Measurements from ENCODE around the gene SNAP47.

The SNAP47 gene

DNA sequence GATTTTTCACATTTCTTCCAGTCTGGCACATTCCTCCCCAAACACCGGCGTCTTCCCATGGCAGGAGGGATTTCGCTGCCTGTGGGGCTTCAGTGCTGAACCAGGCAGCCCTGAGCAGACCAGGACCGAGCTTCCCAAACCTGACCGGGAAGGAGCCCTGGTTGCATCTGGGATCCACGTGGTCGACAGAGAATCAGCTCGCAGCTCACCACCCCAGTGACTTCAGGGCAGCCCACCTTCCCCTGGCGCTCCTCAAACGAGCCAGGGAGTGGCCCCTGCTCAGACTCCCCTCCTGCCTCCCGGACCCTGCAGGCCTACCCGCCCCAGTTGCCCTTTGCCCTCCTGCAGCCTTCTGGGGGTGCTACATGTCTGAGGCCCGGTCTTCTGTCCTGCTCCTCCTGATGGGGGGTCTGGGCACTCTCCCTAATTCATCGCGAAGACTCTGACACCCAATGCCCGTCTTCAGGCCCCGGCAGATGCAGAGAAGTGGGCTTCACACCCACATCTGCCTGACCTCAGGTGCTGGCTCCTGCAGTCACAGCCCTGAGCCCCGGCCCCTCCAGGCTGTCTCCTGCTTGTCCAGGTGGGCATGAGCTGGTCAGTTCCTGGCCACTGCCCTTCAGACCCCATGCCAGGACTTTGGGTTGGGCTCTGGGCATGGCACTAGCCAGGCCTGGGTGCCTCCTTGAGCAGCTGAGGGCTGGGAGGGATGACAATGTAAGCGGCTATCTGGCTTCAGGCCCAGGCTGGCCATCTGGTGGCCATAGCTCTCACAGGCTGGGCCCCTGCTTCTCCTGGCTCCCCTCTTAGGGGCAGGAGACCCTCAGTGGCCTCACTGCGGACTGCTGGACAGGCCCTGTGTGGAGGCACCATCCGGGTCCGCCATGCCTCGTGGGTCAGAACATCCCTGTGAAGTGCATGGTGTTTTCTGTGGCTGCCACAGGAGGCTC, 54.1 kb downstream of the SNAP47 start:
- DNase-seq (ENCODE audit: low read depth in 2 of 2) = no peak

DNA sequence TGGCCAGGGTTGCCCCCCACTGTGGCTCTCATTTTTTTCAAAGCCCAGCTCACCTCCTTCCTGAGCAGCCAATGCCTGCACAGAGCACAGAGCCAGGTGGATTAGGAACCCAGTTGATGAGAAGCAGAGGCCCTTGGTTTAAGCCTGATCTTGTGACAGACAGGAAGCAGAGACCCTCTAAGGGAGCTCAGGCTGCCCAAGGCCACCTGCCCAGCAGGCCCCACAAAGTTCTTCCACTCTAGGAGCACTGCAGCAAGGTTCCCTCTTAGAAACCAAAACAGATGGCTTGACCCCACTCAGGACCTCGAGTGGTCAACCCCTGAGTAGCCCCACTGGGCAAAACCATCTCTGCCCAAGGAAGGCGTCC, 54.8 kb downstream of the SNAP47 start:
- TF ChIP-seq, protein P1, sequence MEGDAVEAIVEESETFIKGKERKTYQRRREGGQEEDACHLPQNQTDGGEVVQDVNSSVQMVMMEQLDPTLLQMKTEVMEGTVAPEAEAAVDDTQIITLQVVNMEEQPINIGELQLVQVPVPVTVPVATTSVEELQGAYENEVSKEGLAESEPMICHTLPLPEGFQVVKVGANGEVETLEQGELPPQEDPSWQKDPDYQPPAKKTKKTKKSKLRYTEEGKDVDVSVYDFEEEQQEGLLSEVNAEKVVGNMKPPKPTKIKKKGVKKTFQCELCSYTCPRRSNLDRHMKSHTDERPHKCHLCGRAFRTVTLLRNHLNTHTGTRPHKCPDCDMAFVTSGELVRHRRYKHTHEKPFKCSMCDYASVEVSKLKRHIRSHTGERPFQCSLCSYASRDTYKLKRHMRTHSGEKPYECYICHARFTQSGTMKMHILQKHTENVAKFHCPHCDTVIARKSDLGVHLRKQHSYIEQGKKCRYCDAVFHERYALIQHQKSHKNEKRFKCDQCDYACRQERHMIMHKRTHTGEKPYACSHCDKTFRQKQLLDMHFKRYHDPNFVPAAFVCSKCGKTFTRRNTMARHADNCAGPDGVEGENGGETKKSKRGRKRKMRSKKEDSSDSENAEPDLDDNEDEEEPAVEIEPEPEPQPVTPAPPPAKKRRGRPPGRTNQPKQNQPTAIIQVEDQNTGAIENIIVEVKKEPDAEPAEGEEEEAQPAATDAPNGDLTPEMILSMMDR (IDR thresholded peaks at IDR 0.05; ENCODE audit: low read depth, low read length) = no peak
- DNase-seq (ENCODE audit: low read depth in 2 of 2) = no peak
- H3K4me3 ChIP-seq (replicated peaks in 1 of 2; ENCODE audit: low read depth in 2 of 2, low read length in 2 of 2) = no peak overlapping the region

More for the DNA sequence above, 54.1 kb downstream of the SNAP47 start:
- TF ChIP-seq, protein P1 (IDR thresholded peaks at IDR 0.05; ENCODE audit: low read depth, low read length) = peak; percentile 8
- H3K4me3 ChIP-seq (replicated peaks in 1 of 2; ENCODE audit: low read depth in 2 of 2, low read length in 2 of 2) = no peak overlapping the region

DNA sequence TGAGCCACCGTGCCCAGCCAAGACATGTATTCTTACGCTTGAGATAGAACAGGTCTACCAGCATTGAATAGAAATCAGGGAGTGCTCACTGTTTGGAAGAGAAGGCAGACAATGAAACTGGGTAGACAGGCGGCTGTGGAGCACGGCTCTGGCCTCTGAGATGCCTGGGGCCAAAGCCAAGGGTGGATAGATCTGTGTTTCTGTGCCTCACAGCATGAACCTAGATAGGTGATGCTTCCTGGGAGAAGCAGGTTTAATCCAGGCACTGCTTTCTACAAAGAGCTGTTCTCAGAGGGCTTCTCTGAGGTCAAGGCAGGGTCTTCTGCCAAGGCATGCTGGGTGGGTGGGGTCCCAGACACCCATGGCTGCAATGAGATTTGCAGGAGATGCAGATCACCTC, 55.6 kb downstream of the SNAP47 start:
- TF ChIP-seq, protein P1 (IDR thresholded peaks at IDR 0.05; ENCODE audit: low read depth, low read length) = no peak
- no peak for DNase-seq (ENCODE audit: low read depth in 2 of 2)
- H3K4me3 ChIP-seq (replicated peaks in 1 of 2; ENCODE audit: low read depth in 2 of 2, low read length in 2 of 2) = no peak overlapping the region

DNA sequence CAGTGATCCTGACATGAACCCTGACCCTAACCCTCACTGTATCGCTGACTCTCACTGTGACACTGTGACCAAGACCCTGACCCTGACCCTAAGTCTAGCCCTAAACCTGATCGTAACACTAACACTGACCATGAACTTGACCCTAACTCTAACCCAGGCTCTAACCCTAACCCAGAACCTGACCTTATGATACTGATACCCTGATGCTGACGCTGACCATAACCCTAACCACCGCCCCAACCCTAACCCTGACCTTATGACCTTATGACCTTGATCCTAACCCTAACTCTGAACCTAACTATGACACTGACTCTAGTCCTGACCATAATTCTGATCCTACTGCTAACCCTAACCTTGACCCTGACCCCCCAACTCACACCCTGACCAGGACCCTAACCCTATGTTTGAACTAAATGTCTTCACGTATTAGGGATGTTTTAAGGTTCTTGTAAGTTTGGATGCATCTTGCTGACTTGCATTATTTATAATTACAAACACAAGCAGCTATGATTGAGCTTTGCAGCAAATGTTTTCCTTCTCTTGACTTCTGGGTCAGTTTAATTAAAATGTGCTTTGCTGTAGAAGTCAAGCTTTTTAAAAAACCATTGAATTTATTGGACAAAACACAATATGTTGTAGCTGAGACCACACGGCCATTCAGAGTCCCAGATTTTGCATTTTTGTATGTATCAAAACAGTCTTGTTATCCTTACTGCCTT, 56.3 kb downstream of the SNAP47 start:
- no peak overlapping the region for H3K4me3 ChIP-seq (replicated peaks in 1 of 2; ENCODE audit: low read depth in 2 of 2, low read length in 2 of 2)
- no peak for DNase-seq (ENCODE audit: low read depth in 2 of 2)
- TF ChIP-seq, protein P1 (IDR thresholded peaks at IDR 0.05; ENCODE audit: low read depth, low read length) = no peak

DNA sequence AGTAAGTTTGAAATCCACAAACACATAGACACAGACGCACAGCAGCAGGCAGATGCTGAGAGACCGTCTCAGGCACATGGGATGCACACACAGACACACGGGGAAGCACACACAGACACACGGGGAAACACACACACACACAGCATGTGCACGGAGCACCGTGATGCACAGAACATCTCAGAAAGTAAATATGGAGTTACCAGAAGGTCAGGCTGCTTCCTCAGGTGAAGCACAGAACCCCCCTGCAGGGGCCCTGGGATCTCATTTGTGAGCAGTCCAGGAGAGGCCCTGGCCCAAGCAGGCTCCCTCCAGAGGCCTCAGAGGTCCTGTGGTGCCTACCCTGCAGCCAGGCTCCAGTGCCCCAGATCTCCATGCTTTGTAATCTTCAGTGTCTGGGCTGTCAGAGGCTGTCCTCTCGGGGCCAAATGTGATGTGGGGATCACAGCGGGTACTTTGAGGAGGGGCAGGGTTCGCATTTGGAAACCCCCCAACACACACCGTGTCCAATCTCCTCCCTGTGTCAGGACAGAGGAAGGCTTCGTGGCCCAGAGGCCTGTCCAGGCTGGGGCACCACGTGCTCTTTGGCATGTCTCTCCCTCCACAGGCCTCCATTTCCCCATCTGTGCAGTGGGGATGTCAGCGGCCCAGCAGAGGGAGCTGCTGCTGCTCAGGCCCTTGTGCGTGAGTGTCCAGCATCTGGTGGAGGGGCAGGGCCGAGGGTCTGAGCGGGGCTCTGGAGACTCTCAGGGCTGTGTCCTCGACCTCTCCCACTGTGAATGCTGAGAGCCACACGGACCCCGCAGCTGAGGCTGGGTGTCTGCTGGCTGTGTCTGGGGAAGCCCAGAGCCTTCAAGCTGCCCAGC, 57.2 kb downstream of the SNAP47 start:
- TF ChIP-seq, protein P1 (IDR thresholded peaks at IDR 0.05; ENCODE audit: low read depth, low read length) = no peak
- no peak overlapping the region for H3K4me3 ChIP-seq (replicated peaks in 1 of 2; ENCODE audit: low read depth in 2 of 2, low read length in 2 of 2)
- no peak for DNase-seq (ENCODE audit: low read depth in 2 of 2)
